Large intestine (tissue), 3 donors: ENCODE data around the gene SLC36A2. TPM values are rescaled to one million over a fixed set of nuclear protein-coding genes. Genes with fewer than 3 reads are reported as not detected.
"Not testable (repeated sequence)": the region's sequence is repeated elsewhere in the genome, so short reads cannot be mapped to it uniquely, and the experiment has no call there.

Experiments
- DNase-seq, 2 donors: peaks; one replicate each; pipeline versions ENCODE4 v3.0.0 to v3.0.0-alpha.2; 2013
- H3K27ac ChIP-seq: one replicate; pipeline ENCODE4 v1.5.1; 2013; ENCODE audit warnings: low read length
- H3K27me3 ChIP-seq: 2 replicates; pipeline ENCODE4 v1.6.1; 2013; ENCODE audit warnings: low read length; ENCODE audit not compliant: control insufficient read depth, insufficient read depth
- H3K36me3 ChIP-seq: 2 replicates; pipeline ENCODE4 v1.6.1; 2013; ENCODE audit warnings: low read length; ENCODE audit not compliant: control insufficient read depth, insufficient read depth
- H3K4me1 ChIP-seq: one replicate; pipeline ENCODE4 v1.6.1; 2013; ENCODE audit warnings: low read length; ENCODE audit not compliant: control insufficient read depth, insufficient read depth
- H3K4me3 ChIP-seq: one replicate; pipeline ENCODE4 v1.5.1; 2013; ENCODE audit warnings: low read length
- H3K9me3 ChIP-seq: one replicate; pipeline ENCODE4 v1.6.1; 2013; ENCODE audit warnings: mild to moderate bottlenecking, low read depth, low read length, moderate library complexity; ENCODE audit not compliant: control insufficient read depth
- WGBS: methylation state at CpG from one replicate; pipeline ENCODE4 v1.1.5; 2013; ENCODE audit warnings: low lambda C conversion rate; ENCODE audit not compliant: insufficient coverage; 5-methylcytosine and 5-hydroxymethylcytosine counted together
- polyA plus RNA-seq: library from polyadenylated mRNA; unstranded; fragments of 120-200 nt; gene quantifications from one replicate; pipeline ENCODE4 v1.2.1, GENCODE V29; 2013

The SLC36A2 gene
- polyA plus RNA-seq, 1 donor: not detected

DNA sequence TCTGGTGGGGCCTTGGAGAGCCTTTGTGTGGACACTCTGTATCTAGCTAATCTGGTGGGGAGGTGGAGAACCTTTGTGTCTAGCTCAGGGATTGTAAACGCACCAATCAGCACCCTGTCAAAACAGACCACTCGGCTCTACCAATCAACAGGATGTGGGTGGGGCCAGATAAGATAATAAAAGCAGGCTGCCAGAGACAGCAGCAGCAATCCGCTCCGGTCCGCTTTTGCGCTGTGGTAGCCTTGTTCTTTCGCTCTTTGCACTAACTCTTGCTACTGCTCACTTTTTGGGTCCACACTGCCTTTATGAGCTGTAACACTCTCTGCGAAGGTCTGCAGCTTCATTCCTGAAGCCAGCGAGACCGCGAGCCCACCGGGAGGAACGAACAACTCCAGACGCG lies 37.5 kb downstream of the SLC36A2 start:
- no CpG with 5 or more reads among the region's 15 CpGs for WGBS
- DNase-seq, H3K9me3 ChIP-seq, H3K4me3 ChIP-seq, H3K27me3 ChIP-seq, H3K27ac ChIP-seq, H3K4me1 ChIP-seq, H3K36me3 ChIP-seq: not testable (repeated sequence)

GRCh38 chr5:151309266-151309665 lies 38.1 kb downstream of the SLC36A2 start:
- not testable (repeated sequence) for DNase-seq, H3K4me3 ChIP-seq, H3K4me1 ChIP-seq, H3K27me3 ChIP-seq, H3K27ac ChIP-seq, H3K36me3 ChIP-seq, H3K9me3 ChIP-seq
- no CpG with 5 or more reads among the region's 27 CpGs for WGBS

DNA sequence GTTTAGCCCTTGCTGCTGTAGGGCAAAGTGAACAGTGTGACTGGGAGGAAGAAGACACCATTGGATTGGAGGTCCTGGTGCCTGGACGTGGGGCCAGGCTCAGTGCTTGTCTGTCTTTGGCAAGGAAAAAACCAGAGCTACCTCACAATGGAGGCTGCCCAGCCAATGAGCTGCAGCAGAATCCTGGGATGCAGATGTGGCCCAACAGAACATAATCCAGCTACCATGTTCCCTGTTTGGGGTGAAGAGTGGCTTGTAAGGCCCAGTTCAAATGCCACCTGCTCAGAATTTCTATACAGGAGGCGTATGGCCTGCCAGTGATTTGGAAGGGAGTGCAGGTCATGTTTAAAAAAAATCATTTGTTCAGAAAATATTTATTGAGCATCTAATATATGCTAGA lies 43.7 kb downstream of the SLC36A2 start, which contains the start of gene SLC36A3:
Gene SLC36A3 (minus strand): TSS at position 101 of the 400 bp plus-strand sequence. CDS start 412 bp downstream, outside the sequence.
- no peaks in the 10 kb centered on the region for H3K9me3 ChIP-seq
- WGBS: no CpG with 5 or more reads among the region's 2 CpGs
- H3K27ac ChIP-seq: no peak within 1 kb of the TSS
- no peaks in the 10 kb centered on the region for H3K4me1 ChIP-seq
- no peaks in the 10 kb centered on the region for H3K36me3 ChIP-seq
- no peak for DNase-seq
- peaks cover 17% of the 10 kb centered on the region for H3K27me3 ChIP-seq
- H3K4me3 ChIP-seq: no peak within 1 kb of the TSS

- Histone ChIP-seq H3K4me3 (no peak overlapping the region), H3K4me1 (no peaks in the 10 kb centered on the region), H3K27me3 (peaks cover 14% of the 10 kb centered on the region), H3K27ac (no peak overlapping the region), H3K36me3 (no peaks in the 10 kb centered on the region), H3K9me3 (no peaks in the 10 kb centered on the region)
- no CpG with 5 or more reads among the region's 6 CpGs for WGBS
- DNase-seq: peak in 1 of 2 donors; percentile 43
Observed at GRCh38 chr5:151298063-151298855, 49.1 kb downstream of the SLC36A2 start.

DNA sequence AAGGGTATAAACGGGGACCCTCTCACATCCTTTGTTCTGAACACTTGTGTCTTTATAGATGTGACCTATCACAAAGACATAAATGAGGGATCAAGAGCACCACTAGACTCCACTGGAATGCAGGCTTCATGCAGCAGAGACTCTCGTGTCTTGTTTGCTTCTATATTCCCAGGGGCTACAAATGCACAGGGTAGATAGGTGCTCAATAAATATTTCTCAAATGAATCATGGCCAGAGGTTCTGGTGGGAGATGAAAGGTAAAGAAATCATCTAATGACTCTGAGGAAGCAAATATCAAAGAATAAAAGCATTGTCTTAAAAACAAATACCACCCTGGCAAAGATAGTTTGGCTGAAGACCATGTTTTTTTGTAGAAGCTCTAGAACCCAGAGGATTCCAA lies 50.4 kb downstream of the SLC36A2 start:
- Histone ChIP-seq H3K9me3 (no peaks in the 10 kb centered on the region), H3K27ac (no peak overlapping the region), H3K27me3 (peaks cover 14% of the 10 kb centered on the region), H3K4me3 (no peak overlapping the region), H3K36me3 (no peaks in the 10 kb centered on the region), H3K4me1 (no peaks in the 10 kb centered on the region)
- DNase-seq: no peak
- no CpG with 5 or more reads among the region's 2 CpGs for WGBS

DNA sequence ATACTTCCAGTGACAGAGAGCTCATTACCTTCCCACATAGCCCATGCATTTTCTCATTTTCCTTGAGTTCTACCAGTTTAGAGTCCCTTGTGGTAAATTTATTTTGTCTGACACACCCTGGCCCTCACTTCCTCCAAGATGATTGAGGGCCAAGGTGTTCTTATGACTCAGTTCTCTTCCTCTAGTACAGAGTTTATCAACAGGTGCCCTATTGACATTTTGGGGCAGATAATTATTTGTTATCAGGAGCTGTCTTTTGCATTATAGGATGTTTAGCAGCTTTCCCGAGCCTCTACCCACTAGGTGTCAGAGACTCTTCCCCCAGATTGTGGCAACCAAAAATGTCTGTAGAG lies 50.9 kb downstream of the SLC36A2 start:
- H3K36me3 ChIP-seq: no peaks in the 10 kb centered on the region
- WGBS: no CpG with 5 or more reads among the region's 1 CpG
- peaks cover 12% of the 10 kb centered on the region for H3K27me3 ChIP-seq
- no peaks in the 10 kb centered on the region for H3K4me1 ChIP-seq
- no peaks in the 10 kb centered on the region for H3K9me3 ChIP-seq
- H3K4me3 ChIP-seq: no peak overlapping the region
- no peak for DNase-seq
- no peak overlapping the region for H3K27ac ChIP-seq

GRCh38 chr5:151295791-151296477 lies 51.4 kb downstream of the SLC36A2 start:
- no peak for DNase-seq
- H3K4me1 ChIP-seq: no peaks in the 10 kb centered on the region
- H3K27ac ChIP-seq: no peak overlapping the region
- H3K36me3 ChIP-seq: no peaks in the 10 kb centered on the region
- peaks cover 7% of the 10 kb centered on the region for H3K27me3 ChIP-seq
- no peaks in the 10 kb centered on the region for H3K9me3 ChIP-seq
- whole genome bisulfite sequencing: no CpG with 5 or more reads among the region's 7 CpGs
- H3K4me3 ChIP-seq: no peak overlapping the region

GRCh38 chr5:151295138-151295537 lies 52.2 kb downstream of the SLC36A2 start:
- H3K27me3 ChIP-seq: peaks cover 7% of the 10 kb centered on the region
- 80% methylated on average over 2 of the region's 5 CpGs for WGBS
- no peaks in the 10 kb centered on the region for H3K36me3 ChIP-seq
- no peaks in the 10 kb centered on the region for H3K4me1 ChIP-seq
- no peak for DNase-seq
- H3K9me3 ChIP-seq: no peaks in the 10 kb centered on the region
- H3K27ac ChIP-seq: no peak overlapping the region
- H3K4me3 ChIP-seq: no peak overlapping the region

DNA sequence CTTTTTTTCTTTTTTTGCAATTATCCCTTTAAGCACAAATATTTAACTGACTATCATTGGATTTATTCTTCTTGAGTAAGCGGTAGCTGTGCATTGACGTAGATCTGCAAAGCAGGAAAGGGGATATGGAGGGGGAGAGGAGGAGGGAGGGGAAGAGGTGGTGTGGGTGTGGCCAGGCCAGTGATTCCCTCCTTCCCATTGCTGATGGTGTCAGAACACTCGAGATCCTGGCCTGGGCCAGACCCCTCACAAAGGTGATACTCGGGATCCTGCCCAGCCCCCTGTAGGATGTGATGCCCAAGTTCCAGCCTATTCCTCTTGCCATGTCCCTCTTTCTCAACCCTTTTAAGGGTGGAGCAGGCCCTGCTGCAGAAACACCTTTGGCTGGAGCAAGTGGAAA lies 53.7 kb downstream of the SLC36A2 start:
- Histone ChIP-seq H3K36me3 (no peaks in the 10 kb centered on the region), H3K4me1 (no peaks in the 10 kb centered on the region), H3K27ac (no peak overlapping the region), H3K4me3 (no peak overlapping the region), H3K9me3 (no peaks in the 10 kb centered on the region), H3K27me3 (peaks cover 2% of the 10 kb centered on the region)
- WGBS: 85% methylated on average over 2 of the region's 4 CpGs
- DNase-seq: no peak

GRCh38 chr5:151288180-151288579 lies 59.2 kb downstream of the SLC36A2 start:
- Histone ChIP-seq H3K4me1 (no peaks in the 10 kb centered on the region), H3K9me3 (no peaks in the 10 kb centered on the region), H3K27me3 (no peaks in the 10 kb centered on the region), H3K27ac (no peak overlapping the region), H3K4me3 (no peak overlapping the region), H3K36me3 (no peaks in the 10 kb centered on the region)
- no CpG with 5 or more reads among the region's 2 CpGs for WGBS
- peak; percentile 14 to 57 for DNase-seq
